Measurements from ENCODE around the gene MED16.

The MED16 gene

DNA sequence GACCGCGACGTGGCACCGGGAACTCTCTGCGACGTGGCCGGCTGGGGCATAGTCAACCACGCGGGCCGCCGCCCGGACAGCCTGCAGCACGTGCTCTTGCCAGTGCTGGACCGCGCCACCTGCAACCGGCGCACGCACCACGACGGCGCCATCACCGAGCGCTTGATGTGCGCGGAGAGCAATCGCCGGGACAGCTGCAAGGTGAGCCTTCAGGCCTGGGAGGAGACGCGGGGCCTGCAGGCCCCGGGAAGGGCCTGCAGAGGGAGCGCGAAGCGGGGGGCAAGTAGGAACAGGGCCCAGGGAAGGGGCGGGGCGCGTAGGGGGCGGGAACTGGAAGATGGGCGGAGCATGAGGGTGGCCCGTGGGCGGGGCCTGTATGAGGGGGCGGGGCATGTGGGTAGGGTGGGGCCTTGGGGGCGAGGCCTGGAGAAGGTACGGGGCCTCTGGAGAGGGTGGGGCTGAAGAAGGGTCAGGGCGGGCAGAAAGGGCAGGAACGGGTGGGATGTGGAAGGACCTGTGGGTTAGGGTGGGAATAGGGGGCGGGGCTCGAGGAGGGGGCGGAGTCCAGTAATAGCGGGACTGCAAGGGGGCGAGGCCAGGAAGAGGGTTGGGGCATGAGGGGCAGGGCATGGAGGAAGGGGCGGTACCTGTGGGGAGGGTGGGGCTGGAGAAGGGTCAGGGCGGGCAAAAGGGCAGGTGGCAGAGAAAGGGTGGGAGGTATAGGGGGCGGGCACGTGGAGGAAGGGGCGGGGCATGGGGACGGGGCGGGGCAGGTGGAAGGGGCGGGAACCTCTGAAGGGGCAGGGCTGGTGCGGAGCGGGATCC, 31.0 kb downstream of the MED16 start:
- peak; percentile 66 for DNase-seq (ENCODE audit: low read depth)
- H3K4me3 ChIP-seq (ENCODE audit: low read length): no peak overlapping the region
- TF ChIP-seq, protein P1, sequence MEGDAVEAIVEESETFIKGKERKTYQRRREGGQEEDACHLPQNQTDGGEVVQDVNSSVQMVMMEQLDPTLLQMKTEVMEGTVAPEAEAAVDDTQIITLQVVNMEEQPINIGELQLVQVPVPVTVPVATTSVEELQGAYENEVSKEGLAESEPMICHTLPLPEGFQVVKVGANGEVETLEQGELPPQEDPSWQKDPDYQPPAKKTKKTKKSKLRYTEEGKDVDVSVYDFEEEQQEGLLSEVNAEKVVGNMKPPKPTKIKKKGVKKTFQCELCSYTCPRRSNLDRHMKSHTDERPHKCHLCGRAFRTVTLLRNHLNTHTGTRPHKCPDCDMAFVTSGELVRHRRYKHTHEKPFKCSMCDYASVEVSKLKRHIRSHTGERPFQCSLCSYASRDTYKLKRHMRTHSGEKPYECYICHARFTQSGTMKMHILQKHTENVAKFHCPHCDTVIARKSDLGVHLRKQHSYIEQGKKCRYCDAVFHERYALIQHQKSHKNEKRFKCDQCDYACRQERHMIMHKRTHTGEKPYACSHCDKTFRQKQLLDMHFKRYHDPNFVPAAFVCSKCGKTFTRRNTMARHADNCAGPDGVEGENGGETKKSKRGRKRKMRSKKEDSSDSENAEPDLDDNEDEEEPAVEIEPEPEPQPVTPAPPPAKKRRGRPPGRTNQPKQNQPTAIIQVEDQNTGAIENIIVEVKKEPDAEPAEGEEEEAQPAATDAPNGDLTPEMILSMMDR (IDR thresholded peaks at IDR 0.05; ENCODE audit: insufficient read depth, low read depth, low read length, missing control alignments): peak; percentile 12

DNA sequence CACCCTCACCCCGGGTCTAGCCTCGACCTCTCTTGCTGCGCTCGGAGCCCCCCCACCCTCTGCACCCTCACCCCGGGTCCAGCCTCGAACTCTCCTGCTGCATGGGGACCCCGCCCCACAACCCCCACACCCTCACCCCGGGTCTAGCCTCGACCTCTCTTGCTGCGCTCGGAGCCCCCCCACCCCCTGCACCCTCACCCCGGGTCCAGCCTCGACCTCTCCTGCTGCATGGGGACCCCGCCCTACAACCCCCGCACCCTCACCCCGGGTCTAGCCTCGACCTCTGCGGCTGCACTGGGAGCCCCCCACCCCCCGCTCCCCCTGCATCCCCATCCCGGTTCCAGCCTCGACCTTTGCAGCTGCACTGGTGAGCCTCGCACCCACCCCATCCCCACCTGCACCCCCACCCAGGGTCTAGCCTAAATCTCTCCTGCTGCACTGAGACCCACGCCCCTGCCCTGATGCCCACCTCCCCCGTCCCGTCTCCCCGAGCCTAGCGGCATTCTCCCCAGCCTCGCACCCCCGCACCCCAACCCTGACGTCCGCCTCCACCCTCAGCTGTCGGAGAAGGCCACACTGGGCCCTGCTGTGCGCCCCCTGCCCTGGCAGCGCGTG, 31.7 kb downstream of the MED16 start:
- DNase-seq (ENCODE audit: low read depth): no peak
- no peak overlapping the region for H3K4me3 ChIP-seq (ENCODE audit: low read length)
- TF ChIP-seq, protein P1 (IDR thresholded peaks at IDR 0.05; ENCODE audit: insufficient read depth, low read depth, low read length, missing control alignments): no peak

DNA sequence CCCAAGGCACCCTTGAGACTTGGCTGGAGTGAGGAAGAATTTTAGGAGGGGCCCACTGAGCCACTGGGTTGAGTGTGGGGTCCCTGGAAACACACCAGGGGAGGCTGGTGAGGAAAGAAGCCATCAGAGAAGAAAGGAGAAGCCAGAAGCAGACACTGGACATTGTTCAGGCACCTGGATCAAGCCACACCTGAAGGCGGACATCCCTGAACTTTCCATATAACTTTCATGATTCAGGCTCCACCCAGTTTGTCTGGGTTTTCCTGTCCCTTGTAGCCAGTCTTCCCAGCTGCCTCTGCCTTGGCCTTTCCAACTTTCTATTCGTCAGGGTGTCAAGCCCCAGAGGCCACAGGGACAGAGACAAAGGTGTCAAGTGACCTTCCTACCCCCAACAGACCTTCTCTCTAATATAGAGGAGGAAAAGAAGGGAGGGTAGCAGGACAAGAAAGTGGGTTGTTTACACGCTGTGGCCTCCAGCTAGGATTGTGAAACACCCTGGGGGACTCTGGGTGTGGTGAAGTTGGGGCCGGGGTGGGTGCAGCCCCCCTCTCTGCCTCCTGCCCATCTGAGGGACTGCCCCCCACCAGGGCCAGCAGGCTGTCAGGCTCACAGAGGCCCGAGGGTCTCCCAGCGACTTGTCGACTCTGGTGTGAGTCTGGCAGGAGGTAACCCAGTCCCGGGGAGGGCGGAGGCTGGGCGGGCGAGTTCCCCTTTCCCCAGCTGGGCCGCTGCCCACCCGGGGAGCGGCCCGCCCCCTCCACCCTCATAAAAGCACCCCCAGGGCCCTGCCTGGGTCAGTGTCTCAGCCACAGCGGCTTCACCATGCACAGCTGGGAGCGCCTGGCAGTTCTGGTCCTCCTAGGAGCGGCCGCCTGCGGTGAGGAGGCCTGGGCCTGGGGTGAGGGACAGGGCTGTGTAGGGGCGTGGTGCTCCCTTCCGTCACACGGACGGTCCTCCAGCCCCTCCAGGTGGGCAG, 33.8 kb downstream of the MED16 start, which contains the start of gene CFD:
Gene CFD, plus strand, starts transcription at position 797 of the 976 bp plus-strand sequence. Its CDS starts 26 bp downstream, at position 823.
- H3K4me3 ChIP-seq (ENCODE audit: low read length): no peak within 1 kb of the TSS
- TF ChIP-seq, protein P1 (IDR thresholded peaks at IDR 0.05; ENCODE audit: insufficient read depth, low read depth, low read length, missing control alignments): no peak
- DNase-seq (ENCODE audit: low read depth): no peak

DNA sequence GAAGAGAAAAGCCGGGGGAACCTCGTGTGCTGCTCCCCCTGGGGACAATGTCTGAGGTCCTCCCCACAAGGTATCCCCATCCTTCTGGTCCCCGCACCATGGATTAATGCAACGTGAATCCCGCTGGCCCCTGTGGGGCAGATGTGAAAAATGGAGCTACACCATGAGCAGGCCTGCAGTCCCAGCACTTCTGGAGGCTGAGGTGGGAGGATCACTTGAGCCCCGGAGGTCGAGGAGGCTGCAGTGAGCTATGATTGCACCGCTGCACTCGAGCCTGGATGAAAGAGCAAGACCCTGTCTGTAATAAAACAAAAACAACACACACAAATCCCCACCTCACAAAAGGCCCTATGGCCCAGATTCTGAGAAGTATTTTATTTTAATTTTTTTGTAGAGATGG, 34.7 kb downstream of the MED16 start:
- DNase-seq (ENCODE audit: low read depth): no peak
- TF ChIP-seq, protein P1 (IDR thresholded peaks at IDR 0.05; ENCODE audit: insufficient read depth, low read depth, low read length, missing control alignments): no peak
- no peak overlapping the region for H3K4me3 ChIP-seq (ENCODE audit: low read length)

DNA sequence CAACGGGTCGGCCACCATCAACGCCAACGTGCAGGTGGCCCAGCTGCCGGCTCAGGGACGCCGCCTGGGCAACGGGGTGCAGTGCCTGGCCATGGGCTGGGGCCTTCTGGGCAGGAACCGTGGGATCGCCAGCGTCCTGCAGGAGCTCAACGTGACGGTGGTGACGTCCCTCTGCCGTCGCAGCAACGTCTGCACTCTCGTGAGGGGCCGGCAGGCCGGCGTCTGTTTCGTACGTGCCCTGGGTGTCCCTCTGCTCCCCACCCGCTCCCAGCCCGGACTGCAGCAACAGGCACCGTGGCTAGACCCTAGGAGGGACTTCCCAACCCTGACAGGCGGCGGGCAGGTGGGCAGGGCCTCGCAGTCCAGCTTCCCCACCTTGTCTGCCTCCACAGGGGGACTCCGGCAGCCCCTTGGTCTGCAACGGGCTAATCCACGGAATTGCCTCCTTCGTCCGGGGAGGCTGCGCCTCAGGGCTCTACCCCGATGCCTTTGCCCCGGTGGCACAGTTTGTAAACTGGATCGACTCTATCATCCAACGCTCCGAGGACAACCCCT, 37.3 kb downstream of the MED16 start:
- TF ChIP-seq, protein P1 (IDR thresholded peaks at IDR 0.05; ENCODE audit: insufficient read depth, low read depth, low read length, missing control alignments): no peak
- H3K4me3 ChIP-seq (ENCODE audit: low read length): no peak overlapping the region

DNA sequence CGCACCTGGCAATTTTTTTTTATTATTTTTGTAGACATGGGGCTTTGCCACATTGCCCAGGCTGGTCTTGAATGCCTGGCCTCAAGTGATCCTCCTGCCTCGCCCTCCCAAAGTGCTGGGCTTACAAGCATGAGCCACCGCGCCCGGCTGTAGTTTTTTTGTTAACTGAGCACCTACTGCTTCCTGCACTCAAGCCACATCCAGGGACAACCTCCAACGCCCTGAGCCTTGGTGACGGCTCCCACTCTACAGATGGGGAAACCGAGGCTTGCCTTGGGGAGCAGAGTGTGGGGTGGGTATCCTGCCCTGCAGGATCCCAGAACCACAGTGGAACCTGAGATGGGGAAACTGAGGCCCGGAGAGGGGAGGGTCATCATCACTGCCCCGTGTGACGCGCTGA, 37.8 kb downstream of the MED16 start:
- H3K4me3 ChIP-seq (ENCODE audit: low read length): no peak overlapping the region
- TF ChIP-seq, protein P1 (IDR thresholded peaks at IDR 0.05; ENCODE audit: insufficient read depth, low read depth, low read length, missing control alignments): no peak
- no peak for DNase-seq (ENCODE audit: low read depth)

More for the DNA sequence above, 37.3 kb downstream of the MED16 start:
- no peak for DNase-seq (ENCODE audit: low read depth)

Data from epithelial cell of esophagus (primary cell).